GM10266 (cell line): ENCODE measurements around the gene SLC25A24.

Experiments used
- DNase-seq: peaks from one replicate; pipeline ENCODE4 v3.0.0; 2012; ENCODE audit errors: extremely low spot score
- CTCF ChIP-seq: IDR thresholded peaks from 2 replicates; pipeline ENCODE4 v1.5.1; 2012; ENCODE audit warnings: mild to moderate bottlenecking, low read depth; ENCODE audit not compliant: control insufficient read depth, insufficient read depth; ENCODE audit errors: missing control alignments

Gene SLC25A24

GRCh38 chr1:108108119-108108518 is 92.0 kb downstream of the SLC25A24 start:
- no peak for TF ChIP-seq CTCF
- no peak for DNase-seq

- DNase-seq: no peak
Observed at GRCh38 chr1:108107658-108108057, 92.5 kb downstream of the SLC25A24 start.

GRCh38 chr1:108106775-108107174 is 93.4 kb downstream of the SLC25A24 start:
- TF ChIP-seq CTCF: no peak

More at GRCh38 chr1:108107658-108108057, 92.5 kb downstream of the SLC25A24 start:
- no peak for TF ChIP-seq CTCF

GRCh38 chr1:108100148-108100547 is 100.0 kb downstream of the SLC25A24 start:
- no peak for DNase-seq
- no peak for TF ChIP-seq CTCF

More at GRCh38 chr1:108106775-108107174, 93.4 kb downstream of the SLC25A24 start:
- DNase-seq: no peak

GRCh38 chr1:108097018-108097417 is 103.1 kb downstream of the SLC25A24 start:
- DNase-seq: no peak
- TF ChIP-seq CTCF: no peak

- TF ChIP-seq CTCF: no peak
- DNase-seq: no peak
Observed at GRCh38 chr1:108096089-108096488, 104.1 kb downstream of the SLC25A24 start.

- TF ChIP-seq CTCF: no peak
- DNase-seq: no peak
Observed at GRCh38 chr1:108089477-108089876, 110.7 kb downstream of the SLC25A24 start.
